ENCODE results near the gene XYLT1.

DNA sequence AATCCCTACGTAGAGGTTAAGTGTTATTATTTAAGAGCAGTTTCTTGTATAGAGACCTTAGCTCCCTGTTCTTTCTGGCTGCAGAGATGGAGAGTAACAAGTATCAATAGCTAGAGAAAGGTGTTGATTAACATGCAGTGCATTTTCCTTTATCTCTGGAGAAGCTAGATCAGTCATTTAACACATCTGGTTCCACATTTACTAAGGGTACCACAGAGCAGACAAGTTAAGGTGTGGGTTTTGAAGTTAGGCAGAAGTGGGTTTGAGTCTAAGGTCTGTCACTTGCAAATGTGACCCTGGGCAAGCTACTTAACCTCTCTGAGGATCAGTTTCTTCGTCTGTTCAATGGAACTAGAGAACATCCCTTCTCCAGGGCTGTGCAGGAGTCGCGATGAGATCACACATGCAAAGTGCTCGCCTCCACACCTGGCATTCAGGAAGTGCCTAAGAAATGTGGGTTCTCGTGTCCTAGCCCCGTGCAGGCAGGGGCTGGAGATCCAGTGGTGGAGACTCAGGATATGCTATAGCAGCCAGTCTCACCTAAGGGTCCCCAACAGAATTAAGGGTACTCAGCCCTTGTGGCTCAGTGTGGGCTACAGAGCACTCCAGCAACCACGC lies 224.4 kb downstream of the XYLT1 start:
- TF ChIP-seq, protein P1, sequence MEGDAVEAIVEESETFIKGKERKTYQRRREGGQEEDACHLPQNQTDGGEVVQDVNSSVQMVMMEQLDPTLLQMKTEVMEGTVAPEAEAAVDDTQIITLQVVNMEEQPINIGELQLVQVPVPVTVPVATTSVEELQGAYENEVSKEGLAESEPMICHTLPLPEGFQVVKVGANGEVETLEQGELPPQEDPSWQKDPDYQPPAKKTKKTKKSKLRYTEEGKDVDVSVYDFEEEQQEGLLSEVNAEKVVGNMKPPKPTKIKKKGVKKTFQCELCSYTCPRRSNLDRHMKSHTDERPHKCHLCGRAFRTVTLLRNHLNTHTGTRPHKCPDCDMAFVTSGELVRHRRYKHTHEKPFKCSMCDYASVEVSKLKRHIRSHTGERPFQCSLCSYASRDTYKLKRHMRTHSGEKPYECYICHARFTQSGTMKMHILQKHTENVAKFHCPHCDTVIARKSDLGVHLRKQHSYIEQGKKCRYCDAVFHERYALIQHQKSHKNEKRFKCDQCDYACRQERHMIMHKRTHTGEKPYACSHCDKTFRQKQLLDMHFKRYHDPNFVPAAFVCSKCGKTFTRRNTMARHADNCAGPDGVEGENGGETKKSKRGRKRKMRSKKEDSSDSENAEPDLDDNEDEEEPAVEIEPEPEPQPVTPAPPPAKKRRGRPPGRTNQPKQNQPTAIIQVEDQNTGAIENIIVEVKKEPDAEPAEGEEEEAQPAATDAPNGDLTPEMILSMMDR (IDR thresholded peaks at IDR 0.05), result no peak
- TF ChIP-seq POLR2A (IDR thresholded peaks at IDR 0.05), result no peak

All from vagina (tissue), 2 donors.